NCI-H2196 treated with DMSO at 0.1 percent for 48 hours (cell line): Measurements from ENCODE around the gene RASEF.
"Not testable (repeated sequence)": the region's sequence is repeated elsewhere in the genome, so short reads cannot be mapped to it uniquely, and the experiment has no call there.

Experiments used
- DNase-seq: peaks from one replicate; lab custom pipeline; 2025; ENCODE audit not compliant: unreplicated experiment; lab: John Stamatoyannopoulos, UW

The RASEF gene

DNA sequence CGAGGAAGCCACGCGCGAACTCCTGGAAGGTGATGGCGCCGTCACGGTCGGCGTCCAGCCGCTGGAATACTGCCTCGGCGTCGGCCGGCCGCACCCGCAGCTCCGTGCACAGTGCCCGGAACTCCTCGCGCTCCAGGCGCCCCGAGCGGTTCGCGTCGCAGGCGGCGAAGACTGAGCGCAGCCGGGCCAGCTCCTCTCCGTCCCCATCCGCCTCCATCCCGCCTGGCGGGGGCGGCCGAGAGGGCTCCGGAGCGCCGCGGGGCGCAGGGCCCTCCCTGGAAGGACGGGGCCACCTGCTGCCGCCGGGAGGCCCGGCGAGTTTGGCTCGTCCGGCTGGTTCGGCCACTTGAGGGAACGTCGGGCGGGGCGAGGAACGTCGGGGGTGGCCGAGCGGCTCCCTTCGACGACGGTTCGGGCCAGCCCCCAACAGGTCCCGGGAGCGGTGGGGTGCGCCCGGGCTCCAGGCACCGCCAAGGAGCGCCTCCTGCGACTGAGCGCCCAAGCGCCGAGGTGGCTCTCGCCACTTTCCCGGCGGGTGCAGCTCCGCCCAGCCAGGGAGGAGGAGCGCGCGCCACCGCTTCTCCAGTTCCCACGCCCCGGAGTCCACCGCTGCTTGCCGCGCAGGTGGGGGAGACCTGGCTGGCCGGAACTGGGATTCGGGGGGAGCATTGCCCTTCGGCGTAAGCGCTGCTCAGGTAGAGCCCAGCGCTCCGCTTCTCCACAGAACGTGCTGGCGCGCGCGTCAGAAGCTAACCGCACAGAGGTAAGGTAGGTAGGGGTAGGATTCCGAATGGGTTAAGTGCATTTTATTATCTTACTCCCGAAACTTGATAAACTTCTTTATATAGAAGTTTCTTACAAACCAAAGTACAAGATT lies at the start of gene RASEF:
TSS of gene RASEF (minus strand) at position 492 of the 877 bp plus-strand sequence. CDS start at position 217, 275 bp downstream.
- DNase-seq: peak; percentile 55

DNA sequence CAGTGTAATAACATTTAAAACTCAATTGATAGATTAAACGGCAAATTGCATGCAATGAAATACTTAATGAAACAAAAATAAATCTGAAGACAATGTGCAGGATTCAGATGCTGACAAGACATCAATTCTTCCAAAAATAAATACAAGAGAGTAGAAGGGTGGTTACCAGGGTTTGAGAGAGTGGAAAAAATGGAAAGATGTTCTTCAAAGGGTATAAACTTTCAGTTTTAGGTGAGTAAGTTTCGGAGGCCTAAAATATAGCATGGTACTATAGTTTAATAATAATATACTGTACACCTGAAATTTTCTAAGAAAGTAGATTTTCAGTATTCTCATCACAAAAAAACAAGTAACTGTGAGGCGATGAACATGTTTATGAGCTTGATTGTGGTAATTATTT lies 48.2 kb upstream of the RASEF start:
- DNase-seq: no peak

DNA sequence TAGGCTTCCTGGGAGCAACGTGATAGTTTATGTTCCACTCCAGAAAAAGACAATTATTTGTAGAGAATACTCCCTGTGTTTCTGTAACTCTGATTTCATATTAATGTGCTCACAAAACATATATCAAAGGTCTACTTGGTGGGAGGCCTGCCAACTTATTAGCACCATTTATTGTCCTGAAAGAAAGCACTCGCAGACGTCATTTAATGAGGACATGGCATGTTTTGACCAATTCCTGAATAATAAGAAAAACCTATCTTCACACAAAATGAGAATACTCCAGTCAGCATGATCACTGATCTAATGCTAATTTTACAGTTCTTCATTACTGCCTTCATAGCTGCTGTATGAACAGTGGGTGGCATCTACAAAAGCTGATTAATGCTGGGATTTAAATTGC lies 46.4 kb upstream of the RASEF start:
- DNase-seq: no peak

DNA sequence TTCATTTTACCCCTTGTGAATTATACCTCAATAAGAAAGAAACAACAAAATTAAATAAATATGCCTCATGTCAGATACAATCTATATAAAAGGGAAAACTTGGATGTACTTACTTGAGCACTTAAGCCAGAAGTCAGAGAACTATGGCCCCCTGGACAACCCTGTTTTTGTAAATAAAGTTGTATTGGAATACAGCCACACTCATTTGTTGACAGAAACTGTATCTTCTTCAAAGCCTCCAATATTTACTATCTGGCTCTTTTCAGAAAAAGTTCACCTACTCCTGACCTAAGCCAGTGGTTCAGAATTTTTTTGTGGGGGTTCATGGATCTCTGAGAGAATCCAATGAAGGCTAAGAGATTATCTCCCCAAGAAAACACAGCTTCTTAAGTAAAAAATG lies 45.3 kb upstream of the RASEF start:
- DNase-seq: no peak

DNA sequence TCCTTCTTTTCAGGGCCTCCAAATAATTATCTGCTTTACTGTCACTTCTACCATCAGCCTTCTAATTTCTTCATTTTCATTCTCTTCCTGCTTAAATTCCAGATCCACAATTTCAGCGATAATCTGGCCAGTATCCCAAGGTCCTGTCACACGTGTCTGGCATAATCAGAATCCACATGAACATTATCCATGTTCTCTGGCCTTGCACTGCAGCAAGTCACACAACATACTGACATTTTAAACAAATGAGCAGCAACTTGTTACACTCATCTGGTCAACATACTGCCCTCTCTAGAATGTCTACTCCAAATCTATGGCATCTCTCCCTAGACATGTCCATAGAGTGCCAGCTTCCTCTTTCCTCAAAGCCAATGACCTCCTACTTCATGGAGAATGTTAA lies 43.8 kb upstream of the RASEF start:
- no peak for DNase-seq

DNA sequence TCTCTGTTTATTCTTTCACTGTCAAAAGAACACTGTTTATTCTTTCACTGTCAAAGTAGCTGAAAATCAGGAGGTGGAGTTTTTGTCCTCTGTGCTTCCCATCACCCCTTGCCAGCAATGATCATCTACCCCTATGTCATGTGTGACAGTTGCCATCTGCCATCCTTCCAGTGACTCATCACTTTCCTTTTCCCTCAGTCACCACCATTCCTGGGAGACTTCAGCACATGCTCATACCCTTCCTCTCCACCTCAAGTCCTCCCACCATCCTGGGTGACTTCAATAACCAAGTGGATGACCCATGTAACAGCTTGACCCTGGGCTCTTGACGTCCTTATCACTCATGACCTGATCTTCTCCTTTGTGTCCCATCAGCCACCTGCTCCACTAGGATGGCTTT lies 43.3 kb upstream of the RASEF start:
- DNase-seq: no peak

DNA sequence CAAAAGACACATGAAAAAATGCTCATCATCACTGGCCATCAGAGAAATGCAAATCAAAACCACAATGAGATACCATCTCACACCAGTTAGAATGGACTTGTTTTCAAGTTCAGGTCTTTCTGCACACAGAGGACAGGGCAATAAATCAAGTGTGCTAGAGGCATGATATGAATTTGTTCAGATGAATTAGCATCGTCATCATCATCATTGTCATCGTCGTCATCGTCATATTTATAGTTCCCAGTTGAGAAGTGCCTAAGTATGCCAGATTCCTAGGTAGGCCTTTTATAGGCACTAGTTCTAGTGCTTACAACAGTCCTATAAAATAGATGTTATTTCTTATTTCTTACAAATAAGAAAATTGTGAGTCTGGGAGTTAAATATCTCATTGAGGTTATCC lies 34.7 kb upstream of the RASEF start:
- no peak for DNase-seq

DNA sequence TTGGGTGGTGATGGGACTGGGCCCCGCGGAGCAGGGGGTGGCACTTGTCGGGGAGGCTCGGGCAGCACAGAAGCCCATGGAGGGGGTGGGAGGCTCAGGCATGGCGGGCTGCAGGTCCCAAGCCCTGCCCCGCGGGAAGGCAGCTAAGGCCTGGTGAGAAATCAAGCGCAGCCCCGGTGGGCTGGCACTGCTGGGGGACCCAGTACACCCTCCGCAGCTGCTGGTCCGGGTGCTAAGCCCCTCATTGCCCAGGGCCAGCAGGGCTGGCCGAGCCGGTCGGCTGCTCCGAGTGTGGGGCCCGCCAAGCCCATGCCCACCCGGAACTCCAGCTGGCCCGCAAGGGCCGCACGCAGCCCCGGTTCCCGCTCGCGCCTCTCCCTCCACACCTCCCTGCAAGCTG lies 30.4 kb upstream of the RASEF start:
- not testable (repeated sequence) for DNase-seq

DNA sequence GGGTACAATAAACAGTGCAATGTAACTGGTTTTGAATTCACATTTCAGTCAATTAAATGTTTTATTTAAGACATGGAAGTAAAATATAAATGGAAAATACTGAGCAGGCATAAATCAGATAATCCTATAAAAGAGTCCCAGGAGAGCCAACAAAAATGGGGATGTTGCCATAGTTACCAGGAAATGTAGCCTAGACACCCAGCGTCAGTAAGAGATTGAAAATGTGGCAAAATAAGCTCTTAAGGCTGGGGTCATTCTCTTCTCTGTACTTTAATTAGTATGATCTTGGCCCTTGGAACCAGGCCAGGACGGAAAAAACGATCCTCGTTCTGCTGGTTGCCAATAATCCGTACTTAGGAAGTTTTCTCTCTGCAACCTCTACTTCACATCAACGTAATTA lies 18.9 kb upstream of the RASEF start:
- no peak for DNase-seq

DNA sequence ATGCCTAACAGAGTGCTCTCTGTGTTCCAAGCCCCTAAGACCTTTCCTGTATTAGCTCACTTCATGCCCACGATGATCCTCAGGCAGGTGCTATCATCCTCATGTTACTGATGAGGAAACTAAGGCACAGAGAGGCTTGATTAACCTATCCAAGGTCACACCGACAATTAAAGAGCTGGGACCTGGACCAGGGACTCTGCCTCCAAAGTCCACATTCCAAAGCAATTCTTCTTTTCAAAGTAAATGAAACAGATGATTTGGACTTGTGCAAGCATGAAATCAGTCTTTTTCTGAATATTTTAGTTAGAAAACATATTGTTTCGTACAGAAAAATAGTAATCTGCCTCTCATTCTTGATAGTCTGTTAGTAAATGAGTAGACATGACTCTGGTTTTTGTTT lies 18.1 kb upstream of the RASEF start:
- no peak for DNase-seq

DNA sequence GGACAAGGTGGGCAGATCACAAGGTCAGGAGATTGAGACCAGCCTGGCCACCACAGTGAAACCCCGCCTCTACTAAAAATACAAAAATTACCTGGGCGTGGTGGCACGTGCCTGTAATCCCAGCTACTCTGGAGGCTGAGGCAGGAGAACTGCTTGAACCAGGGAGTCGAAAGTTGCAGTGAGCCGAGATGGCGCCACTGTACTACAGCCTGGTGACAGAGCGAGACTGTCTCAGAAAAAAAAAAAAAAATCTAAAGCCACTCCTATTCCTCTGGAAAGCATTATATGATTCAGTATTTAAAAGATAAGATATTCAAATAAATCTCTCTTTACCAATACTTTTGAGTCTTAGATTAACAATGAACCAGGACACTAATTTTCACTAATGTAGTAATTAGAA lies 13.0 kb upstream of the RASEF start:
- not testable (repeated sequence) for DNase-seq

DNA sequence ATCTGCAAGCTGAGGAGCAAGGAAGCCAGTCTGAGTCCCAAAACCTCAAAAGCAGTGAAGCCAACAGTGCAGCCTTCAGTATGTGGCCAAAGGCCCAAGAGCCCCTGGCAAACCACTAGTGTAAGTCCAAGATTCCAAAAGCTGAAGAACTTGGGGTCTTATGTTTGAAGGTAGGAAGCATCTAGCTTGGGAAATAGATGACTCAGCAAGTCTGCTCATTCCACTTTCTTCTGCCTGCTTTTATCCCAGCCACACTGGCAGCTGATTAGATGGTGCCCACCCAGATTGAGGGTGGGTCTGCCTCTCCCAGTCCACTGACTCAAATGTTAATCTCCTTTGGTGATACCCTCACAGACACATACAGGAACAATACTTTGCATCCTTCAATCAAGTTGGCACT lies 9.6 kb upstream of the RASEF start:
- DNase-seq: not testable (repeated sequence)

DNA sequence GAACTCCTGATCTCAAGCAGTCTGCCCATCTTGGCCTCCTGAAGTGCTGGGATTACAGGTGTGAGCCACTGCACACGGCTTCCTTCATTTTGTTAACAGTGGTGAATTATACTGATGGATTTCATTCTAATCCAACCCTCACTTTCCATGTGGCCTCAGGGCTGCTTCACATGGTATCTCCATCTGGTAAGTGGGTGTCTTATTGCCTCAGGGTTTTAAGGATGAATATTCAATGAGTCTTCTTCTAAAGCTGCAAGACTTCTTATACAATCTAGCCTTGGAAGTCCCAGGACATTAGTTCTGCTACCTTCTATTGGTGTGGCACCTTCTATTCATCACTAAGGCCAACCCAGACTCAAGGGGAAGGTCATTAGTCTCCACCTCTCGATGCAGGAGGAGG lies 8.7 kb upstream of the RASEF start:
- DNase-seq: no peak

DNA sequence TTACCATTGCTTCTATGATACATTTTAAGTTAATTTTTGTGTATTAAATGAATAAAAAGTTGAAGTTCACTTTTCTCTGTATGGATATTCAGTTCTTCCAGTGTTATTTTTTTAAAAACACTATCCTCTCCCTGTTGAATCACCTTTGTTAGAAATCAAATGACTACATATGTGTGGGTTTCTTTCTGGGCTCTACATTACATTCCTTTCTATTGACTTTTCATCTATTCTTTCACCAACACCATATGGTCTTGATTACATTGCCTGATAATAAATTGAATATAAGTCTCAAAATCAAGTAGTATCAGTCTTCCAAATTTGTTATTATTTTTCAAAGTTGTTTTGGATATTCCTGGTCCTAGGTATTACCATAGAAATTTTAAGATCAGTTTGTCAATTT lies 7.3 kb upstream of the RASEF start:
- DNase-seq: no peak

DNA sequence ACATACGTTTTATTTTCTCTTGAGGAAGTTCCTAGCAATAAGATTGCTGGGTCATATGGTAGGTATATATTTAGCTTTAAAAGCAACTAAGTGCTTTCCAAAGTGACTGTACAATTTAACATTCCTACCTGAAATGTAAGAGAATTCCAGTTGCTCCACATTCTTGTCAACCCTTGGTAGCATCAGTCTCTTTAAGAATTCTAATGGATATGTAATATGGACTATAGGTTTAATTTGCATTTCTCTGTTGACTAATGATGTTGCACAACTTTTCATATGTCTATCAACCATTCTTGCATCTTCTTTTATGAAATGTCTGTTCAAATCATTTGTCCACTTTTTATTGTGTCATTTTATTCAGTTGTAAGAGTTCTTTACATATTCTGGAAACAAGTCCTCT lies 6.7 kb upstream of the RASEF start:
- no peak for DNase-seq

DNA sequence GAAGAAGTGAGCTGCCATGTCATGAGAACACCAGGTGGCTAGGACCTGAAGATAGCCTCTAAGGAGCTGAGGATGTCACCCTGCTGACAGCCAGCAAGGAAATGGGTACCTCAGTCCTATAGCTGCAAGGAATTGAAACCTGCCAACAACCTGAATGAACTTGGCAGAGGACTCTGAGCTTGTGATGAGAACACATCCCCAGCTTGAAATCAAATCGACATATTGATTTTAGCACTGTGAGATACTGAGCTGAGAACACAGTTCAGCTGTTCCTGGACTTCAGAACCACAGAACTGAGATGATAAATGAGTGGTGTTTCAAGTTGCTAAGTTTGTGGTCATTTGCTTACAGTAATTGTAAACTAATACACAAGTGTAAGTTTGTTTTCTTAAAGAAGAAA lies 5.5 kb upstream of the RASEF start:
- DNase-seq: no peak

DNA sequence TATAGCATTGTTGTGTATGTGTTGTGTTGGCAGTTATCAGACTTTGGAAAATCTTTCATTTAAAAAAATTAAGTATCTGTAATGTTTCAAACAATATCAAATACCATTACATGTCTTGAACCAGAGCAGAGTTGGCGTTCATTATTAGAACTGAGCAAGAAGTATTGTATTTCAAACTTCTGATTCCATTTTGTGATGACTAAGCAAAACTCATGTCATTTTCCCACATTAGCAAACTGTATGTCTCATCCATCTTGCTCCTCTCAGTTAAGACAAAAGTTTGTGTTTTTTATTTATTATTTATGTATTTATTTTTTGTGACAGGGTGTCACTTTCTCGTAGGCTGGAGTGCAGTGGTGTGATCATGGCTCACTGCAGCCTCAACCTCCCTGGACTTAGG lies 4.6 kb upstream of the RASEF start:
- no peak for DNase-seq

DNA sequence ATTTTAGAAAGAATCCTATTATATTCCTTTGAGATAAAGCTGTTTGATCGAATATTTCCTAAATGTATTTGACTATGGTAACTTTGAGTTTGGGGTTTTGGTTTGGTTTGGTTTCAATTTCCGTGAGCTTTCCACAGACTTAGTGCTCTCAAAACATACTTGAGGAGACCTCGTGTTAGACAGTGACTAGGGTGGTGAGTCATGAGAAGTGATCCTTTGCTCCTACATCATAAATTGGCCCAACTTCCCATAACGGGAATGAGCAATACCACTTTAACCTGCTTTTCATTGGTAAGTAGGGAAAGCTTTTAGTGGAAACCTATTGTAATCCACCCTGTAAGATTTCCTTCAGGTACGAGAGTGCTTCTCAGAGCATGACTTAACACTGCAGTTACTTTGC lies 3.8 kb upstream of the RASEF start:
- no peak for DNase-seq

DNA sequence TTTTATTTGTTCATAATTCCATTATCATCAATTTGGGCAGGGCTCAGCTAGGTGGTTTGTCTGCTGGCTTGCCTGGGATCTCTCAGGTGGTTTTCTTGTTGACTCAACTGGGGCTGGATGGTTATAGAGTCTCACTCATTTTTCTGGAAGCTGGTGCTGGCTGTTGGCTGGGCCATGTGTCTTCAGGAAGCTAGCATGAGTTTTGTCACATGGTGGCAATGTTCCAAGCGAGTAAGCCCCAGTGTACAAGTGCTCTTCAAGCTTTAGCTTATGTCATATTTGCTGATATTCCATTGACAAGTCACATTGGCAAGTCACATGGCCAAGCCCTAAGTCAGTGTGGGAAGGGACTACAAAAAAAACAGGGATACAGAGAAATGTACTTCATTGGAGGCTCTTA lies 2.3 kb upstream of the RASEF start:
- DNase-seq: no peak

DNA sequence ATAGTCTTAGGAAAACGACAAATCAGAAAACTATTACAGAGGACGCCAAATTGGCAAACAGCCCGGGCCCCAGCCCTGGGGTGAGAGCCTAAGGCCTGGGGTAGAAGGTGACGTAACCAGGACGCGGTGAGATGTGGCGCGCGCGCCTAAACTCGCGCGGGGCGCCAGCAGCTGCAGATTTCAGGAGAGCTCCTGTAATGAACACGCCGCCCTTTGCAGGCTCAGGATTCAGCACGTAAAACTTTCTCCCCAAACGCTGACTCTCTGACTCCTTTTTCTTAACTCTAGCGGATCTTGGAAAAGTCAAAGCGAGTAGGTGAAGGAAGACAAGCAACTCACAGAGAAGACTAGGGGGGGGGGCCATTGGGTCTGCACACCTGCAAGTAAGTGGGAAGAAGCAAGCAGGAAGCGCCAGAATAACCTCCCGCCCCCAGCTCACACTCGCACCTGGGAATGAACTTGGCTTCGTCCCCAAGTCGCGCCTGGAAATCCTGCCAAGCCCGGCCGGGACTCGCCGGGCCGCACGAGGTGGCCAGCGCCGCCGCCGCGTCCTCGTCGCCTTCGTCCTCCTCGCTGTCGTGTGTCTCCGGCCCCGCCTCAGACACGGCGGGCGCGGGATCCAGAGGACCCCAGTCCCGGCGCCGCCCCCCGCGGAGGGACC lies 822 bp downstream of the RASEF start:
- DNase-seq: peak; percentile 70

DNA sequence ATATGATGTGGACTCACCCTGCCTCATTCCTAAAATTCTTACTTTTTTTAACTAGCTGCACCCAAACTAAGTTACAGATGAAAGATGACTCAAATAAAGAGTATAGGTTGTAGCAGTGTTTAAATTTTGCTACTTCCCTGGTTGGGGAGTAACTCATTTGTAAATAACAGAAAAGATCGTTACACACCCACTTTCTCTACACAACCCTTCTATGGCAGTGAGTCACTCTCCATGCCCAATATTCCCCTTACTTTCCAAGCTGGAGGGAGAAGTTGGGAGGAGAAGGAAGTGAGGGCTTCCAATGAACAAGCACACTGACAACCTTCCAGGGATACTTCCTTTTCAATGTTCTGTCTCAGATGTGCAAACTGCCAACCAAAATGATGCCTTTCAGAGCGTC lies 1.9 kb downstream of the RASEF start:
- no peak for DNase-seq

DNA sequence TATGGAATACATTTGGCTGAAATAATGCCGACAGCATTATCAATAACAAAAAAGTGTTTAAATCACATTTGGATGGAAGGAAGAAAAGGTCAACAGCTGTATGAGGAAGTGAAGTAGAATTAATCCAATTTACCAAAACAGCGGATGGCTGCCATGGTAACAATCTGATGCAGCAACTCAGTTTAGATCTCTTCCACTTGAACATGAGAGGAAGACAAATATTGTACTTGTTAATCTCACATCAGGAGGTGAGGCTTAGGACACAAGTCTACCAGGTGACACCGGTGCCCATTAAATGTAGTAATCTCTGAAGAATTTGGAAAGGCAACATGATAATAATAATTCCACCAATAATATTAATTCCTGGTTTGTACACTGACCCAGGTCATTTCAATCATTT lies 2.4 kb downstream of the RASEF start:
- DNase-seq: peak; percentile 84

DNA sequence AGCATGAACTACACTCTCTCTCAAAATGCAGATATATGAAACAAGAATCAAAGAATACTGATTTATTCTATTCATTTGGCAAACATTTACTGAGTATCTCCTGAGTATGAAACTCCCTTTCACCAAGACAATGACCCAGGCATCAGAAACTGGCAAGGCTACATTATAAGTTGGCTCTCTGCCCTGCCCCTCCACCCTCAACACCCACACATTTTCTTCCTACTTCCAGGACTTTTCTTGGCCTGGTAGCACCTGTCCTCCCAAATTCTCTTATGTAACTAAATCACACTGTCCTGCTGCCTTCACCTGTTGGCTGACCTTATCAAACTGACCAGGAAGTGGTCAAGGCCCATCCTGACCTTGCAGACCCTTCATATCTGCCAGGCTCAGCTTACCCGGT lies 3.5 kb downstream of the RASEF start:
- DNase-seq: peak; percentile 28
